ENCODE data around the gene KMT2C.
A peak's percentile ranks its signal among the peaks of the same experiment; 100 is the strongest.
"Not testable (repeated sequence)": the region's sequence is repeated elsewhere in the genome, so short reads cannot be mapped to it uniquely, and the experiment has no call there.

KMT2C gene

GRCh38 chr7:152402384-152403250 is 33.2 kb downstream of the KMT2C start:
- DNase-seq (ENCODE audit: low read depth): no peak

- no peak for DNase-seq (ENCODE audit: low read depth)
These were observed 36.5 kb downstream of the KMT2C start for GRCh38 chr7:152399344-152399743.

GRCh38 chr7:152395112-152395511 is 40.7 kb downstream of the KMT2C start:
- peak; percentile 40 for DNase-seq (ENCODE audit: low read depth)

- not testable (repeated sequence) for DNase-seq (ENCODE audit: low read depth)
These were observed 41.6 kb downstream of the KMT2C start for GRCh38 chr7:152394214-152394613.

GRCh38 chr7:152392254-152392653 is 43.5 kb downstream of the KMT2C start:
- no peak for DNase-seq (ENCODE audit: low read depth)

GRCh38 chr7:152386136-152386764 is 49.6 kb downstream of the KMT2C start:
- DNase-seq (ENCODE audit: low read depth): not testable (repeated sequence)

- not testable (repeated sequence) for DNase-seq (ENCODE audit: low read depth)
These were observed 51.3 kb downstream of the KMT2C start for GRCh38 chr7:152384235-152385200.

GRCh38 chr7:152383341-152384234 is 52.2 kb downstream of the KMT2C start:
- DNase-seq (ENCODE audit: low read depth): peak; percentile 75

- DNase-seq (ENCODE audit: low read depth): no peak
These were observed 53.6 kb downstream of the KMT2C start for GRCh38 chr7:152382244-152382643.

GRCh38 chr7:152380931-152381578 is 54.7 kb downstream of the KMT2C start:
- DNase-seq (ENCODE audit: low read depth): peak; percentile 38

- not testable (repeated sequence) for DNase-seq (ENCODE audit: low read depth)
These were observed 57.3 kb downstream of the KMT2C start for GRCh38 chr7:152378497-152378896.

- not testable (repeated sequence) for DNase-seq (ENCODE audit: low read depth)
These were observed 58.9 kb downstream of the KMT2C start for GRCh38 chr7:152376716-152377484.

- DNase-seq (ENCODE audit: low read depth): no peak
These were observed 65.5 kb downstream of the KMT2C start for GRCh38 chr7:152370297-152370696.

- no peak for DNase-seq (ENCODE audit: low read depth)
These were observed 66.3 kb downstream of the KMT2C start for GRCh38 chr7:152369518-152369917.

GRCh38 chr7:152367170-152367569 is 68.6 kb downstream of the KMT2C start:
- no peak for DNase-seq (ENCODE audit: low read depth)

- no peak for DNase-seq (ENCODE audit: low read depth)
These were observed 69.1 kb downstream of the KMT2C start for GRCh38 chr7:152366662-152367061.

GRCh38 chr7:152365982-152366603 is 69.7 kb downstream of the KMT2C start:
- no peak for DNase-seq (ENCODE audit: low read depth)

GRCh38 chr7:152363798-152364197 is 72.0 kb downstream of the KMT2C start:
- no peak for DNase-seq (ENCODE audit: low read depth)

Data from fibroblast of gingiva (primary cell).